Activated CD4-positive, alpha-beta T cell treated with anti-CD3 and anti-CD28 coated beads, Interleukin-2, amount 50 U/mL, for 1 hour (primary cell): ENCODE results near the gene NR3C1.

Experiments
- DNase-seq: peaks from one replicate; pipeline ENCODE4 v3.0.0-alpha.2; 2020

Gene NR3C1

DNA sequence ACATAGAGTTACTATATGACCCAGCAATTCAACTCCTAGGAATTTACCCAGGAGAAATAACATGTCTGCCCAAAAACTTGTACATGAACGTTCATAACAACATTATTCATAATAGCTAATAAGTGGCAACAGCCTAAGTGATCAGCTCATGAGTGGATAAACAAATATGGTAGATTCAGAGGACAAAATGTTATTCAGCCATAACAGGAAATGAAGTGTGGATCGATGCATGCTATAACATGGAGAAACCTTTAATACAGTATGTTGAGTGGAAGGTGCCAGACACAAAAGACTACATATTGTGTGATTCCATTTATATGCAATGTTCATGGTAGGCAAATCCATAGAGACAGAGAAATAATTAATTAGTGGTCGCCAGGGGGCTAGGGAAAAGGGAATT is 22.3 kb upstream of the NR3C1 start:
- DNase-seq, result no peak

DNA sequence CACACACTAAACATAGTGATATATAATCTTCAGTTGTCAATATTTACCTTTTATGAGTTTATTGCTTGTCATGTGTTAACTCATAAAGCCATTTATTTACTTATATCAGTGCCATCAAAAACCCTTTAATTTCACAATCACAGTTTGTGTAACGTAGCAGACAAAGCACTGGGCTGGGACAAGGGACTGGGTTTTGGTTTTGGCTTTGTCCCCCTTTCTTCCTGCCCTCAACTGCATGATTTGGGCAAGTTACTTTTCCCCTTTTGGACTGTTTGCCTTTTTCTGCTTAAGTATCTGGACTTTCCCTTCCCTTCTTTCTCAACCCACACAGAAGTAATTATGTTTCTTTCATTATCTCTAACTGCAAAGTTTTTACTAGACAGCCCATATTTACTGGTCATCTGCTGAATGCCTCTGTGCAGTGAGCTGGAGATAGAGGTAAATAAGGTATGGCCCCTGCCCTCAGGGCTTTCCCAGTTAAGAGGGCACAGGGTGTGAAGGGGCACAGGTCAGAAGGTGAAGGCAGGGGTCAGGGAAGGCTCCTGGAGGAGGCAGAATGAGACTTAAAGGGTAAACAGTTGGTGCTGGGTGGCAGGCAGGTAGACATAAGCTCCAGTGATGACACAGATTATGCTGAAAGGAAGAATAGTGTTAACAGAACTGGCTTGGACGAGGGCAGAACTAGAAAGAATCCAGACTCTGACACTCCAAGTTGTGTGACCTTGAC is 14.8 kb upstream of the NR3C1 start:
- no peak for DNase-seq

DNA sequence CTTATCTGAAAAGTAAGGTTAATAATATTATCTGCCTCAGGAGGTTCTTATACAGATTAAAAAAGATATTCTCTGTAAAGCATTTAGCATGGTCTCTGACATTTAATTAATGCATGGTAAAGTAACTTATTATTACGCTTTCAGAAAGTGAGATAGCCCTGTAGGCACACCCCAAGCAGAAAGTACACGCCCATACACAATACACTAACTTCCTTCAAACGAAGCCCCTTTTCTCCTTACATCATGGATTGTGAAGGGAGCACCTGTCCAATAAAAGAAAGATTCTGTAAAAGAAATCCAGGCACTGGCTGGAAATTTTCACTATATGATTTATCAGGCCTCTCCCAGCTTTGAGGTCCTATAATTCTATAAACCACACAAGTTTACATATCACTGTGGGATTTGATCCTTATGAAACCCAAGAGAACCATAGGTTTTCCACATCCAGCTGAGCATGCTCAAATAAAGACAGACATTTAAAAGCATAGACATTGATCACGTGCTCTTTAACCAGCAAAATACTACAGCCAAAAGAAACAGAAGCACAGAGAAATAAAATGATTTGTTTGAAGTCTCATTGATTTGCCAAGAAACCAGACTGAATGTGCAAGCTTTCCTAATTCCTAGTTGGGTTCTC is 14.1 kb upstream of the NR3C1 start:
- no peak for DNase-seq

DNA sequence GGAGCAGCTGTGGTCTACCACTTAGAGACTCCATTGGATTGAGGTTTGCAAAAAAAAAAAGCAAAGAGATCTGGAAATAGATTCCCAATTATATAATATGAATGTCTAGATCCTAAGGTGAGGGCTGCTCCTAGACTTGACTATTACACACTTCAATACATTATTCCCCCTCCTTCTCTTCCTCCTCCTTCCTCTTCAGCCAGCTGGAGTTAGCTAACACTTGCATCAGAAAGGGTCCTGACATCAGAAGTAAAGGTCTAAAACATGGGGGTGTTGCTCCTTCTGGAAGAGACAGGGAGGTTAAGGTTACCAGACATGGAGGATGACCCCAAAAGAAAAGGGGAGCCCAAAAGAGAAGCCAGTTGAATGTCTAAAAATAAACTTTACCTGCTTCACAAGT is 12.9 kb upstream of the NR3C1 start:
- DNase-seq, result no peak

DNA sequence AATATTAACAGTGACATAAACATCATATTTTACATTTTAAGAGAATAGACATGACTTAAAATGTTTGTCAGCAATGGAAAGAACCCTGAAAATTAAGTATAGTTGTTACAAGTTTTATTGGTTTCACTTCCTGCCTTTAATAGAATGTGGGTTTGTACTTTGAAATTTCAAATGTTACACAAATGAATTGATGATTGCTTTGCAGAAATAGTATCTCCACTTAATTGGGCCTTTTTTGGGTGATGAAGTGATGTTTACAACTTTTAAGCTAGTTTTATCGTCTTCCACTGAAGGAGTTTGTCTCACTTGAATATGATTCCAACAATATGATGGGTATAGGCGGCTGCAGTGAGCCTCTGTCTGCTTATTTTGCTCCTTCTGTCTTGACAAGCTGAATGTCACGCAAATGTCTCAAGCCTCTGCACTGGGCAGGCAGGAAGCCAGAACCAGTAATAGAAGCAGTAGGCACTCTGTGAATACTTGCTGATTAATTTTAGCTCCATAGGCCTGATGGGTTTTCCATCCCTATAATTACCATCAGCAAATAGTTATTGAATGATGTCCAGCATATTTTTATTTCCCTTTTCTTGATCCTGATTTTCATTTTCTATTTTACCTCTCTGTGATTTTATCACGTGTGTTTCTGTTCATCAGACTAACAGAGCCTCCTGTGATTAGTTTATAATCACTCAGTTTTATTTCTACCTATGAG is 10.6 kb upstream of the NR3C1 start:
- no peak for DNase-seq

DNA sequence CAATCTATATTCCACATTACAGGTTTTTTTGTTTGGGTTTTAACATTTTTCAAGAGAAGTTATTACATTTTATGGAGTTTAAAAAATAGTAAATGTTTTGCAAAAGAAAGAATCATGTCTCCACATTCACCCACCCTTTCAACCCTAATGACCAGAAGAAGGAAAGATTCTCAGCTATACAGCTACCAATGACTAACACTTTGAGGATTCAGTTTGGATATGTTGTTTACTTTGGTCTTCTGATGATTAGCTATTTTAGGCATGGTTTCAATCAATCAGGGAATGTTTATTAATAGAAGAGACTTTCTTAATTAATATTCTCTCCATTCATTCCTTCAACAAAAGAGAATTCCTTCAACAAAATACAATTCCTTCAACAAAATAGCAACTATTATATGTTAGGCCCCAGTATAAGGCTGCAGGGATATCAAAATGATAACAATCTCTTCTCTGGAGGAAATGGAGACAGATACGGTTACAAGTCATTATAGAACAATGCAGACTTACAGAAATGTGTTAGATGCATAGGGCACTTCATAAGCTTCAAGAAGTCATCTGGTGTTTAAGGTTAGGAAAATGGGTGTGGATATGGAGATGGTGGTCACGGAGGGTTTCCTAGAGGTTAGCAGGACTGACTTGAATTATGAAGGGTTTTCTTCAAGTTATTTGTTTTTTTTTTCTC is 9.3 kb upstream of the NR3C1 start:
- no peak for DNase-seq

DNA sequence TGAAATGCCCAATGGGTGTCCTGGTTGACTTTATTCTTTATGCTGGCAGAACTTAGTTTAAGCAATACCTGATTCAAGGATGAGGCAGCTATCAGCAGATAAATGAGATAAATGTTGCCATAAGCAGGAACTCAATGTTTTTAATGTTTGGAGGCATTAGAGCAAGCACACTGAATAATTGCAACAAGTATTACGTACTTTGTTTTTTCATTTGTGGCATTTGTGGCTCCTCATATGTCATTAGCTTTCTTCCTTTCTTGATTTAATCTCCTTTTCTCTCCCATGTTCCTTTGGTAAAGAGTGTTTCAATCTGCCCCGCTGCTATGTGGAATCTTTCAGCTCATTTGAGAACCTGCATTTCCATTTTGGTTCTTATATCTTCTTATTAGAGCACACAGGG is 6.4 kb upstream of the NR3C1 start:
- DNase-seq, result no peak

DNA sequence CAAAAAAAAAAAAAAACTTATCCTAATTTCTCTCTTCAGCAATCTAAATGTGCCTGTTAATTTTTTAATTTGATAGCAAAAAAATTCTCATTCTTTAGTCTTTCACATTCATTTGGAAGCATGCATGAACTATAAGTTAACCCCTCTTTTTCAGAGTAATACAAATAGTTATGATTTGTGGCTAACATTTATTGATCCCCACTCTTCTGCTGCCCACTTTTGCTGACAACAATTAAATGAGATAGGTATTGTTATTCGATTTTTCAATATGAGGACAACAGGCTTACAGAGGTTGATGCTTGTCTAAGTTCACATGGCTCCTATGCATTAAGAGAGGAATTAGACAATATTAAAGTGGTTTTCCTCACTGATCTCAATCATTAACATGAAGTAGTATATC is 2.9 kb upstream of the NR3C1 start:
- DNase-seq, result no peak

DNA sequence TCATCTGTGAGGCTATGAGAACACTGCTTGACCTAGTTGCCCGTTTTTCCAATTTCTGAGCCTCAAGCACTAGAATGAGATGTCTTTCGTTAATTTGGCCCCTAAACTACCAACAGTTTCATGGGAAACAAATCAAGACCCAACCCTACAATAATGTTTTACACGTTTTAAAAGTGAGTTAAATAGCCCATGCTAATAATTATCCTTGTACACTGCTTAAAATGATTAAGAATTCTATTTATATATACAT is 2.3 kb upstream of the NR3C1 start:
- DNase-seq, result no peak

DNA sequence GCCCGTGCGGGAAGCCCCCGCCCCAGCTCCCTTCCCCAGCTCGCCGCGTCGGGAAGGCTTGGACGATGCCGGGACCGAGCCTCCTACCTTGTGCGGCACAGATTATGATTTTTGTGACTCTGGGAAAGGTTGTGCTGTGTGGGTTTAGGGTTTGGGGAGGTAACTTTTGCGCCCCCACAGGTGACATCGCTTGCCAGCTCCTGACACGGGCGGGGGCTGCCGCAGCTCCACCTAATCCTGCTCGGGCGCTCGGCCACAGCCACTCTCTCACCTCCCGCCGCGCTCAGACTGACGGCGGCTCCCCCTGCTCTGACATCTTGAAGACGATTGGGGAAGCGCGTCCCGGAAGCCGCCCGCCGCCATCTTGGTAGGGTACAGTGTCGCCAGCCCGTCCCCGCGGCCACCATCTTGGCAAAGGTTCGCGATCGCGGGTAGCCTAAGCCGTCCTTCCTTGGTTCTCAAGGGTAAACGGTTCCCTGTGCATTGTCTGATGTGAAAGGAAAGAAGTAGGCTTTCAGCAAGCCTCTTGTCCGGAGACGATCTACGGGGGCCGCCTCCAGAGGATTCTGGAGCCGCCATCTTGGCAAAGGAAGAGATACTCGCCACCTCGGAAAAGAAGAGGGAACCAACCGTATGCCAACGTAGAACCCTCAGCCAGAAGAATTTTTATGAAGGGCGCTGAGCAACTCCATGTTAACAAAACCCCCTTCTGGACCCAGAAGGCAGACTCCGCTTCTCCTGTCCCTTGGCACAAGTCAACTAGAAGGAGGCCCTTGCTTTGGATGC is 1.8 kb upstream of the NR3C1 start:
- peak; percentile 90 for DNase-seq

DNA sequence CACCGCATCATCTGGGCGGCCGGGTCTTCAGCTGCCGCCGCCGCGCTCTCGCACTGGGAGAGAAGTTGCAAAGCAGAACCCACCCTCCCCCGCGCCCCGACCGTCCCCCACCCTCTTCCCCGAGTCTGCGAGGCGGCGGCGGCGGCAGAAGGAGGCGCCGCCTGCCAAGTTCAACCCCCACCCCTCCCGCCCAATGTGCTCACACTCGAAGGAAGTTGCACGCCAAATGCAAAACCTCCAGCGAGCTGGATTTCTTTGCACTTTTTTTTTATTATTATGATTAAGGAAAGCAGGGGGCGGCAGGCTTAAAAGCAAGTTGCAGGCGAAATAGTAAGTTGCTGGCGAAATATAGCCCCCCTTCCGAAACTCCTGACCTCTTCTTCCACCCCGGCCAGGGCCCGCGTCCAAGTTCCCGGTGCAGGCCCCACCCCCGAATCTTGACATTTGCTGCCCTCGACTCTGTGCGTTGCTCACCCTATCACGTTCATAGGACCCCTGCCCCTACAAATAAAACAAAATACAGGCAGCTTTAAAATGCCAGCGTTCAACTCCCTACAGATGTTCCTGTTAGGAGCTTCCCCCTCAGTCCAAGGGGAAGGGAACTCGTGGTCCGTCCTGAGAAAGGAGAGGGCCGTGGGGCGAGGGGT is 1.1 kb upstream of the NR3C1 start:
- peak; percentile 76 for DNase-seq

DNA sequence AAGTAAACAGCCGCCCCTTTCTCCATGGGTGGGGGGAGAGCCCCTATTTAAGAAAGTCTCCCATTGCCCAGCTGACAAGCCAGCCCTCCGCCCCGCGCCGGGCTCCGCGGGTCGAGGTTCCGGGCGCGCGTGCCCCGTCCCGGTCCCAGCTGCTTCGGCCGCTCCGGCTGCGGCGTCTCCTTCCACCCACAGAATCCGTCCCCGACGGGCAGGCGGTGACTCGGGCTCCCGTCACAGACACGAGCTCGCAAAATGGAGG is 223 bp downstream of the NR3C1 start:
- no peak for DNase-seq

DNA sequence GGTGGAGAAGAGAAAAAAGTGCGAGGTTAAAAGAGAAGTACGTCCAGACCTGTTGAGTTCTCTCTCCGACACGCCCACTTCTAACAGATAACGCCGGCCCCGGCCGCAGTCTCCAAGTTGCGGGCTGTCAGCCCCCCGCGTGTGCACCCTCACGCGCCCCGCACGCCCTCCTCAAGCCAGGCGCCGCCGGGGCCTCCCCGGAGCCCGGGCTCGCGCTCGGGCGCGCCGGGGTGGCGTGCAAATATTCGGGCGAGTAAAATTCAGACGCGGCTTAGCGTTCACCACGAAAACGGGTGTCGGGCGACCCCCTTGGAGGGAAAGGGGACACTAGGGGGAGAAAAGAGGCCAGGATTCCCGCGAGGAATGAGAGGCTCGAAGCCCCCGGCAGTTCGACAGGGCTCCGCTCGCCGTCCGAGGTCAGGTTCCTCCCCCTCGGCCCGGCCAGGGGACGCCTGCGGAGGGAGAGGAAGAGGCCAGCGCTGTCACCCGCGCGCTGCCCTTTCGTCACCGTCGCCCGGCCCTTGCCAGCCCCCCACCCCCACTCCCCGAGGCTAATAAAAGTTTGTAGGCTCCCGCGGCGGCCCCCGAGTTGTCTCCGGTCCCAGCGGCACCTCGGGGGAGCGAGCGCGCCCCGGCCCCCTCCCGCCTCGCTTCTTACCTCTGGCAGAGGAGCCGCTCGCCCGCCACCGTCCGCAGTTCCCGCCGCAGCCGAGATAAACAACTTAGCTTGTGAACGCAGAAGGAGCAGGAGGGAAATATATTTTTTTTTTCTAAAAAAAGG is 743 bp downstream of the NR3C1 start:
- peak; percentile 44 for DNase-seq

DNA sequence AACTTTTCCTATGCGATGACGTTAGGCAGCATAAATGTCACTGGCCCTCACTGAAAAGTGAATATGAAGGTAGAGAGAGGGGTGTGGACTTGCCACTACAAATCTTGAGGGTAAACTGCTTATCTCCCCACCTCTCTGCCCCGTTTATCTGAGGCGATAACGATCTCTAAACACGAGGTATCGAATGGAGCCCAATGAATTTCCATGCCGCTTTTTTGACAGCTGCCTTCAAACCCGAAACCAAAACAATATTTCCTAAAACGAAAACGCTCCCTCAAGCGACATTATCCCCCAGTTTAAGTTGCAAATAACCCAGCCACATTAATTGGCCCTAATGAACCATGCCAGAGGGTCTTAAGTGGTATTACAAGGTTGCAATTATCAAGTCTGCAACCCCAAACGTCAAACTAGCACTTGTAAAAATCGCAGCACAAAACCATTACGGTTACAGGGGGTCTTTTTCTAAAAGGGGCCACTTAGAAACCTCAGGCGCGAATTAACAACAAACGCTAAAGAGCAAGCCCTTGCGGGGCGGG is 1.4 kb downstream of the NR3C1 start:
- DNase-seq, result no peak

DNA sequence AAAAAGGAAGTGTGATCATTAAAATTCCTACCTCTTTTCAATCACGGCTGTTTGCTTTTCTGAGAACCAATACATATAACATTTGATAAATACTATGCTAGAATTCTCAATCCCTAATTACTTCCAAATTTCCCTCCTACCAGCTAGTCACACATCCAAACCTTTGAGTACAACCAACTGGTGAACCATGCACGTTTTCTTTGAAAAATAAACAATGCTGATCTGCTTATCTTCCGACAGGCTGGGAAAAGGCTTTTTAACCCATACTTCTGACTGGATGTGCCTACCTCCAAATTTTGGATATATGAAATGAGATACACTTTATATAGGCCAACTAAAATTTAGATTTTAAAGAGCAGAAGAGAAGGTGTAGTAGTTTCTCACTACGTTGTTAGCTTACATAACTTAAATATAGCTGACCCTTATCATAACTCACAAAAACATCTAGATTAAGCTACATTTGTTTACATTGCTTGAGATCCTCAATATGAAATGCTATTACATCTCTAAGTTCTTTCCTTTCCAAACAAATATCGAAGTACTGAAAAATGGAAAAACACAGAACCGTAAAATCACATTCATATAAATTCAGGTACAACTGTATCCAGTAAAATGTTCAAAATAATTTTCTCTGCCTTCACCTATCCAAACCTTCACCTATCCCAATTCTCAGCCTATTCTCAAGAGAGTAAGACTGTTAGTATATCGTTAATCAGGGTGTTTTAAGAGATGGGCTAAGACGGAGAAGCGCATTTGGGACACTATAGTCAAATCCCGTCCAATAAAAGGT is 2.1 kb downstream of the NR3C1 start:
- DNase-seq, result no peak

DNA sequence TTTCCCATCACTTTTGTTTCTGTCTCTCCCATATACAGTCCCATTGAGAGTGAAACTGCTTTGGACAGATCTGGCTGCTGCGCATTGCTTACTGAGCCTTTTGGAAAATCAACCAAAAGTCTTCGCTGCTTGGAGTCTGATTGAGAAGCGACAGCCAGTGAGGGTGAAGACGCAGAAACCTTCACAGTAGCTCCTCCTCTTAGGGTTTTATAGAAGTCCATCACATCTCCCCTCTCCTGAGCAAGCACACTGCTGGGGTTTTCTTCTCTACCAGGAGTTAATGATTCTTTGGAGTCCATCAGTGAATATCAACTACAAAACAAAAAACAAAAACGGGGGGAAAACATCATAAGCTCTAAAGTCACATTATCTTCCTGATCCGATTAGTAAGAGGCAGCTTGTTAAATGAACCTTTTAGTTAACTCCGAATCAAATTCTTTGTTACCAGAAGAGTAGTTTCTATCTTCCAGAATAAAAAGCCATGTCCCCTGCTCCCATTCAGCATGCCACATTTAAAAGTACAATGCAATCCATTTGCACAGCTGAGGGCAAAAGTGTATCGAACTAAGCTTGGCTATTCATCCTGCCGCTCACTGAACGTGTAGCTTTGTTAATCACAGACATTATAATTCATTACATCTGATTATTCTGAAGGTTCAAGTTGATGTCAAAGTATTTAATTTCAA is 2.8 kb downstream of the NR3C1 start:
- no peak for DNase-seq

DNA sequence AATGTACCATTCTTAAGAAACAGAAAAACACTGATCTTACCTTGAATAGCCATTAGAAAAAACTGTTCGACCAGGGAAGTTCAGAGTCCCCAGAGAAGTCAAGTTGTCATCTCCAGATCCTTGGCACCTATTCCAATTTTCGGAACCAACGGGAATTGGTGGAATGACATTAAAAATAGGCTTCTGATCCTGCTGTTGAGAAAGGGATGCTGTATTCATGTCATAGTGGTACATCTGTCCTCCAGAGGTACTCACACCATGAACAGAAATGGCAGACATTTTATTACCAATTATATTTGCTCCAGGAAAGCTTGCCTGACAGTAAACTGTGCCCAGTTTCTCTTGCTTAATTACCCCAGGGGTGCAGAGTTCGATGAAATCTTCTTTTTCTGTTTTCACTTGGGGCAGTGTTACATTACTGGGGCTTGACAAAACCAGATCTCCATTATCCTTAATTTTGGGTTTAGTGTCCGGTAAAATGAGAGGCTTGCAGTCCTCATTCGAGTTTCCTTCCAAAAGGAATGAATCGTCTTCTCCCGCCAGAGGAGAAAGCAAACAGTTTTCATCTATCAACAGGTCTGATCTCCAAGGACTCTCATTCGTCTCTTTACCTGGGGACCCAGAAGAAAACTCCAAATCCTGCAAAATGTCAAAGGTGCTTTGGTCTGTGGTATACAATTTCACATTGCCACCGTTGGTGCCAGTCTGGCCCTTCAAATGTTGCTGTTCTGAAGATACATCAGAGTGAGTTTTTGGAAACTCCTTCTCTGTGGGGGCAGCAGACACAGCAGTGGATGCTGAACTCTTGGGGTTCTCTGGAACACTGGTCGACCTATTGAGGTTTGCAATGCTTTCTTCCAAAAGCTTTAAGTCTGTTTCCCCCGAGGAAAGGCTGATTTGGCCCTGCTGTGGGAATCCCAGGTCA is 3.6 kb downstream of the NR3C1 start:
- DNase-seq, result no peak

DNA sequence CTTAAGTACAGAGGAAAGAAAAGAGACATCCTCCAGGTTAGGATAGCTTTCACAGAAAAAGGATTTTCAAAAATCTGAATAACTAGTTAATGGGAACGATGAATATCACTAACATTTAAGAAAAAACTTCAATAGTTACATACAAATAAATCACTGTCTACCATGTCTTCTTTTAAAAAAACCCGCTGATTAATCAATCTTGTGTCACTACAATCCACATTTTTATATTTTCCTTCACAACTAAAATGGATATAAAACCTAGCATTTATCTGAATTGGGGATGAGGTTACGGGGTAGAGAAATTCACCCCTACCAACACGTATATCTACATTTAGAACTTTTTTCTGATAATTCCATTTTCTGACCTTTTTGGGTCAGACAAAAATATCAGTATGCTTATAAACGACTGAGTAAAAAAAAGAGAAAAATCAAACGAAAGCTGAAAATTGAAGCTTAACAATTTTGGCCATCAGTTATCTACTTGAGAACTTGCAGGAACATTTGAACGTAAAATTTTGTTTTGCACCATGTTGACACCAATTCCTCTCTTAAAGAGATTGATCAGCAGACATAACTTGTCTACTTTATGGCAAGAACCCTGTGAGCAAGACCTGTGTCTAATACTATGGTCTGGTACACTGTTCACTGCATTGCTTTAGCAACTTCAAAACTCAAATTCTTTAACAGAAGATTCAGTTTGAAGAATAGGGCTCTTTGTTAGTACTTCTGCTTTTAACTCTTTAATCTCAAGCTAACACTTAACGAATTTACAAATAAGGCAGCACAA is 4.8 kb downstream of the NR3C1 start:
- DNase-seq, result no peak

DNA sequence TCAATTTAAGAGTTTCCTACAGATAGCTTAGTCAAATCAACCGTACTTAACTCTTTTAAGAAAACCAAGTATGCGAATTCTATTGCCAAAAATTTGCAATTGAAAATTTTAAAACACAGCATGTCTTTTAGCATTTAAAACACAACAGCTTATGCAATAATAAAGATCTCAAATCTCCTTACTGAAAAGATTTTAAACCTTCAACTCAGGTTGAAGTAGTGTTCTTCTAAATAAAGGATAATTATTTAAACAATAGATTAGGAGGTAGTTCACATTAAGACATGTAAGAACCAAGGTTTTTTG is 5.5 kb downstream of the NR3C1 start:
- DNase-seq, result no peak
